Skeletal muscle cell (primary cell): ENCODE data around the gene CEP83.

Source experiments
- DNase-seq: peaks from one replicate; pipeline ENCODE4 v3.0.0-alpha.2; 2010; ENCODE audit warnings: low read depth
- H3K4me3 ChIP-seq: 2 replicates; pipeline ENCODE4 v1.5.1; 2011; ENCODE audit warnings: low read depth, mild to moderate bottlenecking, control low read depth, low read length, moderate library complexity

Gene CEP83

DNA sequence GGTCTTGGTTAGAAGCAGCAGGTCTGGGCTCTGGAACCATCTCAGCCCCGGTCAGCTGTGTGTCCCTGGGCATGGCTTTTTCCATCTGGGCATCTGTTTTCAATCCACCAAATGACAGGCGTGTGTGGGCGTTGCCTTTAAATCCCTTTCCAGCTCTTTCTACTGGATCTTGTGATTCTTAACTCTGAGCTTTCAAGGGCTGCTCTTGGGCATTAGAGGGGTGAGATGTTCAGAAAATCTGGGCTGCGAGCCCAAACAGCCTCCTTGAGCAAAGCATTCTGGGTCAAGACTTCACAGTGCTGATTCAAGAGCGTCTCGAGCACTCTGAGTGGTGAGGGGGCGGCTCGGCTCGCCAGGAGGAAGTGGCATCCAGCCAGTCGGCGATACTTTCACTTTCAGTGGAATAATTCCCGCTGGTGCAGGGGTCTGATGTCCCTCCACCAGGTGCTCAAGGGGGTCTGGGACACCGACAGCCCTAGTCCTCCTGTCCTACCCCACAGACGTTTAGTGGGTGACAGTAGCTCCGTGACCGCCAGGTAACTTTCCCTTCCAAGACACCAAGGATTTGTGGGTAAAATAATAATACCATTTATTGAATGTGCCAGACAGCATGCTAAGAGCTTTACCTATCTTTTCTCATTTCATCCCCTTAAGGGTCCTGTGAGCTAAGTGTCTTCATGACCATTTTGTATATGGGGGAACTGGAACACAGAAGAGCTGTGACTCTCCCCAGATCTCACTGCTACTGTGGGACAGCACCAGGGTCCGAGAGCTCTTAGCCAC lies 197.2 kb downstream of the CEP83 start:
- peak; percentile 95 for DNase-seq
- peak overlapping the region; percentile 45 for H3K4me3 ChIP-seq

DNA sequence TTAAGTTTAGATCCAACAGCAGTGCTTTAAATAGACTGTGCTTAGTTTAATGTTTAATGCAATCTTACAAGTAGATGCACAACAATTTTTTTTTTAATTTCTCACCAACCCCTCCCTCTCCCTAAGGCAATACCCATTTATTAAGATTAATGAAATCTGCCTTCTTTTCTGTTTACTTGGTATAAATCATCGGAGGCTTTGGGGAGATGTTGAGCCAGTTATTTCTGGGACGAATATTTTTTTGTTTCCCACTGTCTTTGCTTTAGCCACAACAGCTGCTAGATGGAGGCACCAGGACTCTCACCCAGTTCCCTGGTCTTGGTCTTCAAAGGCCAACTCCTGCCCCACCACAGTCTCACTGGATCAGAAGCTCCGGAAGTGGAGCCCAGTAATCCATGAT lies 197.9 kb downstream of the CEP83 start:
- DNase-seq: no peak
- H3K4me3 ChIP-seq: peak overlapping the region; percentile 45

DNA sequence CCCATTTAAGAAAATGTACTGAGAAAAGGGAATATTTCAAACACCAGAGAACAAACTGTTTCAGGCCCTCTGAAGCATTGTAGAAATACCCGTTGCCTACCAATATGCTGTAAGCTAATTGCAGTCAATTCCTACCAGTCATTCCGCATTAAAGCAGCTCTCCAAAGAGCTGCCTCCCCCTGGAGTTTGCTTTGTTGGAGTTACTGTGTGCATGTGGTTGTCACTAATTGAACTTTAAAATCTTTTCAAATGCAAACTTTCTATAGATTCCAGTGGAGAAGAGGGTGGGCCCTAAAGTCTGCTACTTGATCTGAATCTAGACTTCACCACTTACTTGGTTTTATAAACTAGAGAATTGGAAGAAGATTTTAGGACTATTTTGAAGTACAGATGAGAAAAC lies 198.5 kb downstream of the CEP83 start:
- no peak overlapping the region for H3K4me3 ChIP-seq
- DNase-seq: no peak

DNA sequence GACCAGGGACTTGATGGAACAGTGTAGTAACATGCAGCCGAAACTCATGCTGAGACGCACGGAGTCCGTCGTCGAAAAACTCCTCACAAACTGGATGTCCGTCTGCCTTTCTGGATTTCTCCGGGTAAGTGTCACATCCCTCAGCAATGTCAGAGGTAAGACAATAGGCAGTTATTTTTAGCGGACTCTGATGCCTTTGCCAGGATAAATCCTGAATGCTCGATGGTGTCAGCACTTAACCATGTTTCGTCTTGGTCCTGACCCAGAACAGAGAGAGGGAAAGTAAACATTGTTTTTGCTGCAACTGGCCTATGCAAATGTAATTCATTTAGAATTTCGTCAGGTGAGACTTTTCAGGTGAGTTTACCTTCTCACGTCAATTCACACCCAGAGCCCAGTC lies 198.9 kb downstream of the CEP83 start:
- no peak overlapping the region for H3K4me3 ChIP-seq
- DNase-seq: no peak

DNA sequence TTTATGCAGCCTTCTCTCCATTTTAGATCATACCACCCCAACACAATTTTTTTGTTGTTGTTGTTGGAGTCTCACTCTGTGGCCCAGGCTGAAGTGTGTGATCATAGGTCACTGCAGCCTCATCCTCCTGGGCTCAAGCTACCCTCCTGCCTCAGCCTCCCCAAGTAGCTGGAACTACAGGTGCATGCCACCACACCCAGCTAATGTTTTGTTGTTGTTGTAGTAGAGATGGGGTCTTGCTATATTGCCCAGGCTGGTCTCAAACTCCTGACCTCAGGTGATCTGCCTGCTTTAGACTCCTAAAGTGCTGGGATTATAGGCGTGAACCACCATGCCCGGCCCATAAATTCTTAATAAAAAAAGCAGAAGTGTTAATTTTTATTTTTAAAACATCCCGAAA lies 199.7 kb downstream of the CEP83 start:
- no peak for DNase-seq
- no peak overlapping the region for H3K4me3 ChIP-seq

DNA sequence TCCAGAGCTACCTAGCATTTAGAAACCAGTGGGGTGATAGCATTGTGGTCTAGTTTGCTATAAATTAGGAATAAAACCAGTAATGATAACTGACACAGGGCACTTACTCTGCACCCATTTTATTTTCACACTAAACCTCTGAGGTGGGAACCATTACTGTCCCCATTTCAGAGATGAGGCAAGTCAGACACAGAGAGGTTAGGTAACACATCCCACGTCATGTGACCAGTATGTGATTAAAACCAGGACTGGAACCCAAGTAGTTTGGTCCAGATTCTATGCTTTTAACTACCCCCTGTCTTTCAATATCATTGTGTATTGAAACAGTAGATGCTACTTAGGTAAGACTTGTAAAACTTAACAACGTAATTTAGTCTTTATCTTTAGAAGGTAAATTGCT lies 201.1 kb downstream of the CEP83 start:
- no peak for DNase-seq
- H3K4me3 ChIP-seq: no peak overlapping the region
